Thyroid gland (tissue), 4 donors: ENCODE results near the gene HHATL.

Source experiments
- POLR2A ChIP-seq, 2 donors: fragments of 450-650 bp; IDR thresholded peaks; one replicate each; pipeline ENCODE4 v1.6.1; 2017; ENCODE audit warnings: antibody characterized with exemption in 2 of 2, mild to moderate bottlenecking in 2 of 2, moderate library complexity in 1 of 2
- TF ChIP-seq, protein P1 (sequence below), 6 experiments: fragments of 200-600 bp in 3 of 6; fragments of 450-650 bp in 3 of 6; sonication (generic) in 3 of 6; IDR thresholded peaks; one replicate each; pipeline ENCODE4 v1.5.1; 2016 to 2019; ENCODE audit warnings: antibody characterized with exemption in 6 of 6, mild to moderate bottlenecking in 2 of 6, inconsistent platforms in 1 of 6, moderate library complexity in 1 of 6

DNA sequence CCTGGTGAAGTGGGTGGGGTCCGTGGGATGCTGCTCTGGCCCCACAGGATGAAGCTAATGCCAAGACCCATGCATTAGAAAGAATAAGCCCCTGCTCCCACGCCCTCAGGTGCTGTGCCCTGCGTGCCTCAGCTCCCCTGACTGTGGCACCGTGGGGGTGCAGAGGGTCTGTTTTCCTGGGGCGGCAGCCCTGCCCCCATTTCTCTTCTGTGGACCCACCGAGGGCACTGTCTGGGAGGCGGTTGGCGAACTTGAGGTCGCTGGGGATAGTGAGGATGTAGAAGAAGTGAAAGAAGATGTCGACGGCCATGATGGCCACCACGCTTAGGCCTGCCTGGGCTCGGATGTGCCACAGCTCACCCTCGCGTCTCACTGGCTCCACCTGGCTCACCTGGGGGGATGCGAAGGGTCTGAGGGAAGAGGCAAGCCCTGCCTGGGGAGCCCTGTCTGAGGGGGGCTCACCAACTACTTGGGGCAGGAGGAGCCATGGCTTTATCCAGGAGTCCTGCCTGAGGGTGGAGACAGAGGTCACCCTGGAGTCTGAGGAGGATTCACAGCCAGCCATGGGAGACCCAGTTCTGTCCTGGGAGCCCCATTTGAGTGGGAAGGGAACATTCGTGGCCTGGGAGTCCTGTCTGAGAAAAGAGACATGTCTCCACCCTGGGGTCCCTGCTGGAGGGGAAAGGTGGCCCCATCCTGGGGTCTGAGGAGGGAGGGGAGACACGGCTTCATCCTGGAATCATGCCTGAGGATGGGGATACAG, 5.1 kb downstream of the HHATL start:
- TF ChIP-seq, protein P1, sequence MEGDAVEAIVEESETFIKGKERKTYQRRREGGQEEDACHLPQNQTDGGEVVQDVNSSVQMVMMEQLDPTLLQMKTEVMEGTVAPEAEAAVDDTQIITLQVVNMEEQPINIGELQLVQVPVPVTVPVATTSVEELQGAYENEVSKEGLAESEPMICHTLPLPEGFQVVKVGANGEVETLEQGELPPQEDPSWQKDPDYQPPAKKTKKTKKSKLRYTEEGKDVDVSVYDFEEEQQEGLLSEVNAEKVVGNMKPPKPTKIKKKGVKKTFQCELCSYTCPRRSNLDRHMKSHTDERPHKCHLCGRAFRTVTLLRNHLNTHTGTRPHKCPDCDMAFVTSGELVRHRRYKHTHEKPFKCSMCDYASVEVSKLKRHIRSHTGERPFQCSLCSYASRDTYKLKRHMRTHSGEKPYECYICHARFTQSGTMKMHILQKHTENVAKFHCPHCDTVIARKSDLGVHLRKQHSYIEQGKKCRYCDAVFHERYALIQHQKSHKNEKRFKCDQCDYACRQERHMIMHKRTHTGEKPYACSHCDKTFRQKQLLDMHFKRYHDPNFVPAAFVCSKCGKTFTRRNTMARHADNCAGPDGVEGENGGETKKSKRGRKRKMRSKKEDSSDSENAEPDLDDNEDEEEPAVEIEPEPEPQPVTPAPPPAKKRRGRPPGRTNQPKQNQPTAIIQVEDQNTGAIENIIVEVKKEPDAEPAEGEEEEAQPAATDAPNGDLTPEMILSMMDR (IDR thresholded peaks at IDR 0.05) = no peak
- TF ChIP-seq POLR2A (IDR thresholded peaks at IDR 0.05) = no peak
